Loucy (cell line): ENCODE measurements around the gene PARN.

Experiments
- EZH2phosphoT487 ChIP-seq: fragments of 200-600 bp; IDR thresholded peaks from 2 replicates; pipeline ENCODE4 v1.6.1; 2018; ENCODE audit warnings: antibody characterized with exemption, mild to moderate bottlenecking, moderate library complexity, borderline replicate concordance
- TF ChIP-seq, protein P1 (sequence below): fragments of 200-600 bp; sonication (generic); conservative IDR thresholded peaks from 2 replicates; pipeline ENCODE4 v1.5.1; 2014; ENCODE audit warnings: mild to moderate bottlenecking, antibody characterized with exemption, low read length

GRCh38 chr16:14496047-14496770 lies 133.9 kb downstream of the PARN start:
- TF ChIP-seq, protein P1, sequence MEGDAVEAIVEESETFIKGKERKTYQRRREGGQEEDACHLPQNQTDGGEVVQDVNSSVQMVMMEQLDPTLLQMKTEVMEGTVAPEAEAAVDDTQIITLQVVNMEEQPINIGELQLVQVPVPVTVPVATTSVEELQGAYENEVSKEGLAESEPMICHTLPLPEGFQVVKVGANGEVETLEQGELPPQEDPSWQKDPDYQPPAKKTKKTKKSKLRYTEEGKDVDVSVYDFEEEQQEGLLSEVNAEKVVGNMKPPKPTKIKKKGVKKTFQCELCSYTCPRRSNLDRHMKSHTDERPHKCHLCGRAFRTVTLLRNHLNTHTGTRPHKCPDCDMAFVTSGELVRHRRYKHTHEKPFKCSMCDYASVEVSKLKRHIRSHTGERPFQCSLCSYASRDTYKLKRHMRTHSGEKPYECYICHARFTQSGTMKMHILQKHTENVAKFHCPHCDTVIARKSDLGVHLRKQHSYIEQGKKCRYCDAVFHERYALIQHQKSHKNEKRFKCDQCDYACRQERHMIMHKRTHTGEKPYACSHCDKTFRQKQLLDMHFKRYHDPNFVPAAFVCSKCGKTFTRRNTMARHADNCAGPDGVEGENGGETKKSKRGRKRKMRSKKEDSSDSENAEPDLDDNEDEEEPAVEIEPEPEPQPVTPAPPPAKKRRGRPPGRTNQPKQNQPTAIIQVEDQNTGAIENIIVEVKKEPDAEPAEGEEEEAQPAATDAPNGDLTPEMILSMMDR: no peak
- no peak for TF ChIP-seq EZH2phosphoT487
